Measurements from ENCODE around the gene SLC39A2. TPM values are rescaled to one million over a fixed set of nuclear protein-coding genes. Genes with fewer than 3 reads are reported as not detected.

SLC39A2 gene
- total and polyA plus RNA-seq, 9 of the 15 experiments (the other 6 are each of a cell fraction or from before 2014, with no cell fraction given), result 0.06 to 0.09 TPM; not detected in 7

- TF ChIP-seq GTF2E2 (tag; IDR thresholded peaks at IDR 0.05) (no peak), ZNF24 (IDR thresholded peaks at IDR 0.05) (no peak), HMGXB4 (CRISPR knock-in tag; IDR thresholded peaks at IDR 0.05) (no peak), HCFC1 (IDR thresholded peaks at IDR 0.05; ENCODE audit: low read depth, low read length) (peak; percentile 92), SAP30 (IDR thresholded peaks at IDR 0.05; ENCODE audit: borderline replicate concordance, insufficient read depth, low read depth, low read length, poor library complexity, severe bottlenecking) (peak; percentile 62), REST (IDR thresholded peaks at IDR 0.05; ENCODE audit: borderline replicate concordance) (no peak), REST (CRISPR knock-in tag; IDR thresholded peaks at IDR 0.05; ENCODE audit: low read depth) (no peak), POLR2AphosphoS2 (IDR thresholded peaks at IDR 0.05; ENCODE audit: low read length) (no peak), SIX5 (IDR thresholded peaks at IDR 0.05; ENCODE audit: borderline replicate concordance in 1 of 2, insufficient read depth in 1 of 2, low read depth in 1 of 2, low read length in 2 of 2) (peak; percentile 72 to 73), BRCA1 (IDR thresholded peaks at IDR 0.05) (no peak), BRCA1 (CRISPR knock-in tag; IDR thresholded peaks at IDR 0.05) (no peak), SNRNP70 (optimal IDR thresholded peaks at IDR 0.05; ENCODE audit: low read depth, low read length) (no peak), ARHGAP35 (IDR thresholded peaks at IDR 0.05; ENCODE audit: partially characterized antibody) (no peak), THRA (IDR thresholded peaks at IDR 0.05) (no peak), PHF8 (IDR thresholded peaks at IDR 0.05; ENCODE audit: borderline replicate concordance, low read length) (peak; percentile 90; the same call in 1 of the 2 replicates), SMARCE1 (IDR thresholded peaks at IDR 0.05) (no peak), MAFG (tag; conservative IDR thresholded peaks at IDR 0.05) (no peak)
Observed at GRCh38 chr14:20989787-20990600, 9.1 kb upstream of the SLC39A2 start, which contains the start of gene METTL17 (continued).

Data from K562 (cell line).